GM18519 (cell line): Measurements from ENCODE around the gene LRP1B.

Experiments used
- ATAC-seq: cut with Tn5 transposase; IDR thresholded peaks from one replicate; pipeline ENCODE4 v1.9.1; 2021; ENCODE audit warnings: mild to moderate bottlenecking, moderate library complexity; ENCODE audit not compliant: unreplicated experiment, low FRiP score

The LRP1B gene

GRCh38 chr2:141075753-141076152, 1055.1 kb downstream of the LRP1B start:
- ATAC-seq, result no peak

GRCh38 chr2:141068053-141068682, 1062.6 kb downstream of the LRP1B start:
- ATAC-seq, result no peak

- no peak for ATAC-seq
These were observed 1065.8 kb downstream of the LRP1B start for GRCh38 chr2:141065042-141065441.

GRCh38 chr2:141063406-141063805, 1067.4 kb downstream of the LRP1B start:
- ATAC-seq, result no peak

GRCh38 chr2:141062443-141062842, 1068.4 kb downstream of the LRP1B start:
- no peak for ATAC-seq

- ATAC-seq, result no peak
These were observed 1068.8 kb downstream of the LRP1B start for GRCh38 chr2:141062031-141062430.

- ATAC-seq, result no peak
These were observed 1072.3 kb downstream of the LRP1B start for GRCh38 chr2:141058556-141058955.

GRCh38 chr2:141055531-141055930, 1075.3 kb downstream of the LRP1B start:
- no peak for ATAC-seq

- ATAC-seq, result no peak
These were observed 1081.9 kb downstream of the LRP1B start for GRCh38 chr2:141048951-141049350.

GRCh38 chr2:141041281-141041680, 1089.5 kb downstream of the LRP1B start:
- no peak for ATAC-seq

- no peak for ATAC-seq
These were observed 1092.5 kb downstream of the LRP1B start for GRCh38 chr2:141038341-141038740.

- ATAC-seq, result no peak
These were observed 1093.5 kb downstream of the LRP1B start for GRCh38 chr2:141037361-141037760.

GRCh38 chr2:141035846-141036420, 1094.9 kb downstream of the LRP1B start:
- no peak for ATAC-seq

GRCh38 chr2:141029428-141030078, 1101.3 kb downstream of the LRP1B start:
- ATAC-seq, result no peak

- ATAC-seq, result no peak
These were observed 1103.6 kb downstream of the LRP1B start for GRCh38 chr2:141027221-141027620.

- ATAC-seq, result no peak
These were observed 1109.2 kb downstream of the LRP1B start for GRCh38 chr2:141021611-141022010.

- no peak for ATAC-seq
These were observed 1109.7 kb downstream of the LRP1B start for GRCh38 chr2:141021109-141021508.

- no peak for ATAC-seq
These were observed 1110.5 kb downstream of the LRP1B start for GRCh38 chr2:141020346-141020745.

GRCh38 chr2:141015341-141016047, 1115.3 kb downstream of the LRP1B start:
- ATAC-seq, result no peak

GRCh38 chr2:141003967-141004657, 1126.7 kb downstream of the LRP1B start:
- ATAC-seq, result no peak

GRCh38 chr2:141001750-141002149, 1129.1 kb downstream of the LRP1B start:
- no peak for ATAC-seq
